HepG2 (cell line): Measurements from ENCODE around the gene SURF6. TPM values are rescaled to one million over a fixed set of nuclear protein-coding genes. Genes with fewer than 3 reads are reported as not detected.

Experiments used
- CBX1 ChIP-seq: IDR thresholded peaks from one replicate; pipeline ENCODE4 v1.6.1; 2016; ENCODE audit warnings: antibody characterized with exemption, low read depth
- ELF3 ChIP-seq: IDR thresholded peaks from 2 replicates; pipeline ENCODE4 v1.6.1; 2016; ENCODE audit warnings: missing genetic modification reagents, missing compliant biosample characterization
- FOXA1 ChIP-seq, 2 experiments: fragments of 450-650 bp in 1 of 2; sonication (generic) in 1 of 2; formaldehyde crosslinking in 1 of 2; IDR thresholded peaks; 2 replicates each; pipeline versions ENCODE4 v1.4.0 to v1.6.1; 2016 to 2020; ENCODE audit warnings: missing genetic modification reagents in 1 of 2
- HNRNPUL1 ChIP-seq: fragments of 200-400 bp; formaldehyde crosslinking; IDR thresholded peaks from 2 replicates; pipeline ENCODE4 v1.6.1; 2017; ENCODE audit warnings: low read depth, mild to moderate bottlenecking, low read length, moderate library complexity
- NFYC ChIP-seq: IDR thresholded peaks from 2 replicates; pipeline ENCODE4 v1.6.1; 2016; ENCODE audit warnings: missing genetic modification reagents, missing compliant biosample characterization
- PHB2 ChIP-seq: fragments of 450-650 bp; IDR thresholded peaks from 2 replicates; pipeline ENCODE4 v1.6.1; 2018; ENCODE audit not compliant: partially characterized antibody
- PPARG ChIP-seq: conservative IDR thresholded peaks from 2 replicates; pipeline ENCODE4 v1.6.1; 2016; ENCODE audit warnings: missing biosample characterization, missing genetic modification reagents
- RCOR2 ChIP-seq: IDR thresholded peaks from 2 replicates; pipeline ENCODE4 v1.6.1; 2016; ENCODE audit warnings: missing biosample characterization, missing genetic modification reagents
- REXO4 ChIP-seq: sonication (generic); formaldehyde crosslinking; IDR thresholded peaks from 2 replicates; pipeline ENCODE4 v1.8.0; 2022; ENCODE audit warnings: missing genetic modification reagents, mild to moderate bottlenecking, borderline replicate concordance
- SCMH1 ChIP-seq: sonication (generic); formaldehyde crosslinking; IDR thresholded peaks from 2 replicates; pipeline ENCODE4 v1.9.0; 2021; ENCODE audit warnings: missing genetic modification reagents, mild to moderate bottlenecking, borderline replicate concordance
- TARDBP ChIP-seq: sonication (generic); formaldehyde crosslinking; IDR thresholded peaks from 2 replicates; pipeline ENCODE4 v1.8.0; 2022; ENCODE audit warnings: mild to moderate bottlenecking, missing genetic modification reagents
- ZNF350 ChIP-seq: sonication (generic); formaldehyde crosslinking; IDR thresholded peaks from 2 replicates; pipeline ENCODE4 v1.4.0; 2020; ENCODE audit warnings: mild to moderate bottlenecking, low read depth, missing genetic modification reagents, borderline replicate concordance
- ZNF510 ChIP-seq: sonication (generic); formaldehyde crosslinking; IDR thresholded peaks from 2 replicates; pipeline ENCODE4 v1.4.0; 2020; ENCODE audit warnings: low read depth, mild to moderate bottlenecking, missing genetic modification reagents
- ZNF839 ChIP-seq: sonication (generic); formaldehyde crosslinking; IDR thresholded peaks from 2 replicates; pipeline ENCODE4 v1.4.0; 2020; ENCODE audit warnings: missing genetic modification reagents, mild to moderate bottlenecking, borderline replicate concordance
- ZZZ3 ChIP-seq: sonication (generic); formaldehyde crosslinking; IDR thresholded peaks from 2 replicates; pipeline ENCODE4 v1.4.0; 2020; ENCODE audit warnings: missing genetic modification reagents, mild to moderate bottlenecking, borderline replicate concordance
- polyA plus RNA-seq, 8 experiments: library from polyadenylated mRNA; depleted of rRNA in 3 of 8; stranded (reverse) in 7 of 8; unstranded in 1 of 8; fragments of >200 nt; fragmentation: Illumina TruSeq in 4 of 8; extraction: Trizol in 4 of 8; gene quantifications; 2 replicates each; pipeline versions ENCODE4 v1.2.1 to v1.2.3, GENCODE V29; 2011 to 2016; ENCODE audit warnings: low read depth in 4 of 8, missing spikeins in 1 of 8, mixed read lengths in 1 of 8; ENCODE audit not compliant: insufficient read depth in 1 of 8
- total RNA-seq, 5 experiments: library from RNA; depleted of rRNA; stranded (reverse); fragments of >200 nt; fragmentation: Illumina TruSeq; extraction: Trizol; gene quantifications; 2 replicates each; pipeline ENCODE4 v1.2.3, GENCODE V29; 2016; ENCODE audit warnings: low read depth in 1 of 5
- TF ChIP-seq, protein P1 (sequence below): sonication (generic); formaldehyde crosslinking; IDR thresholded peaks from 2 replicates; pipeline ENCODE4 v1.5.1; 2020; ENCODE audit warnings: mild to moderate bottlenecking, missing genetic modification reagents, borderline replicate concordance
- TF ChIP-seq, protein P2 (sequence below): sonication (generic); formaldehyde crosslinking; IDR thresholded peaks from 2 replicates; pipeline ENCODE4 v1.4.0; 2020; ENCODE audit warnings: missing genetic modification reagents
- TF ChIP-seq, protein P3 (sequence below): IDR thresholded peaks from 2 replicates; pipeline ENCODE4 v1.6.1; 2016; ENCODE audit warnings: missing biosample characterization, missing genetic modification reagents, low read depth

SURF6 gene
- total and polyA plus RNA-seq, 2 of the 13 experiments (the other 11 are each of a cell fraction or from before 2014, with no cell fraction given) = 5.9 to 14.7 TPM

DNA sequence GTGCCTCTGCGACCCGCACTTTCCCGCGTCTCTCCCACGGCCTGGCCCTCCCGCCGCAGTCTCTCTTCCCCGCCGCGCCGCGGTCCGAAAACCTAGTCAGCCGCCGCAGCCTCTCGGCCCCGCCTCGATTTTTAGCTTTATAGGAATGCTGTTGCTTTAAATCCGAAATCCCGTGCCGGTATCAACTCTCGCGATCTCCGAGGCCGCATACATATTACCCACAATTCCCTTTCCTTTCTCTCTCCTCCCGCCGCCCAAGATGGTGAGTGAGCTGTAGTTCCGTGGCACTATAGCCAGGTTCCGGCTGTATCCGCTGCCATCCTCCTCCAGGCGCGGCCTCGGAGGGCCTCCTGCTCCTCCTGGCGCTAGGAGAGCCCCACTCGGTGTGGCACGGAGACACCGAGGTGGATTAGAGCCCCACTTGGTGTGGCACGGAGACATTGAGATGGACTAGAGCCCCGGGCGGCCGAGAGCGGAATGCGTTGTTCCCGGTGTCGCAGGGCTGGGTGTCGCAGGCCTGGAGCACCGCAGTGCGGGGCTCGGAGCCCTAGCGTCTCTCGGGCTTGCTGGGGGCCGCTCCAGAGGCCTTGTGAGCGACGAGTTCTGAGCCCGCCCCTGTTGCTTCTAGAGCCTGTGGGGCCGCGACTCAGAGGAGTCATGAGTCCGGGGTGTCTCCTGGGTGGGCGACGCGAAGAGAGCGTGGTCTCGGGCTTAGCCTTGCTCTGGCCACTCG, 12.2 kb upstream of the SURF6 start, which contains the start of the genes MED22 and RPL7A (continued):
- no peak; the same call in 1 of the 2 replicates for TF ChIP-seq TARDBP
- no peak for TF ChIP-seq HNRNPUL1
- 0 out of 2 replicates have a peak, but pooled peaks have one; percentile 37 for TF ChIP-seq ZNF510 (CRISPR knock-in tag)
- peak; percentile 100; the same call in 1 of the 2 replicates for TF ChIP-seq ZZZ3 (CRISPR knock-in tag)
- TF ChIP-seq CBX1 = no peak
- TF ChIP-seq, protein P1, sequence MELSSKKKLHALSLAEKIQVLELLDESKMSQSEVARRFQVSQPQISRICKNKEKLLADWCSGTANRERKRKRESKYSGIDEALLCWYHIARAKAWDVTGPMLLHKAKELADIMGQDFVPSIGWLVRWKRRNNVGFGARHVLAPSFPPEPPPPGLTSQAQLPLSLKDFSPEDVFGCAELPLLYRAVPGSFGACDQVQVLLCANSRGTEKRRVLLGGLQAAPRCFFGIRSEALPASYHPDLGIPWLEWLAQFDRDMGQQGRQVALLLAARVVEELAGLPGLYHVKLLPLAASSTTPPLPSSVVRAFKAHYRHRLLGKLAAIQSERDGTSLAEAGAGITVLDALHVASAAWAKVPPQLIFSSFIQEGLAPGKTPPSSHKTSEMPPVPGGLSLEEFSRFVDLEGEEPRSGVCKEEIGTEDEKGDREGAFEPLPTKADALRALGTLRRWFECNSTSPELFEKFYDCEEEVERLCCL (CRISPR knock-in tag) = no peak
- no peak for TF ChIP-seq REXO4 (CRISPR knock-in tag)
- TF ChIP-seq RCOR2 = no peak
- TF ChIP-seq ZNF350 (CRISPR knock-in tag) = peak; percentile 76; the same call in 1 of the 2 replicates
- TF ChIP-seq ELF3 (CRISPR knock-in tag) = peak; percentile 55; the same call in 1 of the 2 replicates
- TF ChIP-seq PHB2 = no peak
- TF ChIP-seq FOXA1 (IDR thresholded peaks at IDR 0.05) = no peak
- TF ChIP-seq FOXA1 (CRISPR knock-in tag; IDR thresholded peaks at IDR 0.05) = no peak
- TF ChIP-seq, protein P2, sequence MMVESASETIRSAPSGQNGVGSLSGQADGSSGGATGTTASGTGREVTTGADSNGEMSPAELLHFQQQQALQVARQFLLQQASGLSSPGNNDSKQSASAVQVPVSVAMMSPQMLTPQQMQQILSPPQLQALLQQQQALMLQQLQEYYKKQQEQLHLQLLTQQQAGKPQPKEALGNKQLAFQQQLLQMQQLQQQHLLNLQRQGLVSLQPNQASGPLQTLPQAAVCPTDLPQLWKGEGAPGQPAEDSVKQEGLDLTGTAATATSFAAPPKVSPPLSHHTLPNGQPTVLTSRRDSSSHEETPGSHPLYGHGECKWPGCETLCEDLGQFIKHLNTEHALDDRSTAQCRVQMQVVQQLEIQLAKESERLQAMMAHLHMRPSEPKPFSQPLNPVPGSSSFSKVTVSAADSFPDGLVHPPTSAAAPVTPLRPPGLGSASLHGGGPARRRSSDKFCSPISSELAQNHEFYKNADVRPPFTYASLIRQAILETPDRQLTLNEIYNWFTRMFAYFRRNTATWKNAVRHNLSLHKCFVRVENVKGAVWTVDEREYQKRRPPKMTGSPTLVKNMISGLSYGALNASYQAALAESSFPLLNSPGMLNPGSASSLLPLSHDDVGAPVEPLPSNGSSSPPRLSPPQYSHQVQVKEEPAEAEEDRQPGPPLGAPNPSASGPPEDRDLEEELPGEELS = peak; percentile 54; the same call in 1 of the 2 replicates
- TF ChIP-seq SCMH1 (CRISPR knock-in tag) = no peak
- TF ChIP-seq NFYC (CRISPR knock-in tag) = no peak; the same call in 1 of the 2 replicates
- TF ChIP-seq, protein P3, sequence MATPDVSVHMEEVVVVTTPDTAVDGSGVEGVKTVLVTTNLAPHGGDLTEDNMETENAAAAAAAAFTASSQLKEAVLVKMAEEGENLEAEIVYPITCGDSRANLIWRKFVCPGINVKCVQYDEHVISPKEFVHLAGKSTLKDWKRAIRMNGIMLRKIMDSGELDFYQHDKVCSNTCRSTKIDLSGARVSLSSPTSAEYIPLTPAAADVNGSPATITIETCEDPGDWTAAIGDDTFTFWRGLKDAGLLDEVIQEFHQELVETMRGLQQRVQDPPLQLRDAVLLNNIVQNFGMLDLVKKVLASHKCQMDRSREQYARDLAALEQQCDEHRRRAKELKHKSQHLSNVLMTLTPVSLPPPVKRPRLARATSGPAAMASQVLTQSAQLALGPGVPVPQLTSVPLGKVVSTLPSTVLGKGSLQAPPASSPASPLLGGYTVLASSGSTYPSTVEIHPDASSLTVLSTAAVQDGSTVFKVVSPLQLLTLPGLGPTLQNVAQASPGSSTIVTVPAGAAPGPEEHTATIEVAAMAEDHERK (CRISPR knock-in tag) = no peak
- TF ChIP-seq PPARG (CRISPR knock-in tag) = 0 out of 2 replicates have a peak, but pooled peaks have one; percentile 43
- no peak for TF ChIP-seq ZNF839 (CRISPR knock-in tag)
